ENCODE measurements around the gene ZDHHC8.

Gene ZDHHC8

GRCh38 chr22:20096574-20097420 lies 34.8 kb upstream of the ZDHHC8 start:
- no peak for DNase-seq (ENCODE audit: low read depth in 3 of 3)

GRCh38 chr22:20099099-20099711 lies 32.4 kb upstream of the ZDHHC8 start:
- DNase-seq (ENCODE audit: low read depth in 3 of 3) = no peak

GRCh38 chr22:20101638-20102037 lies 30.0 kb upstream of the ZDHHC8 start:
- DNase-seq (ENCODE audit: low read depth in 3 of 3) = no peak

GRCh38 chr22:20102203-20102780 lies 29.3 kb upstream of the ZDHHC8 start:
- no peak for DNase-seq (ENCODE audit: low read depth in 3 of 3)

GRCh38 chr22:20105456-20106204 lies 26.0 kb upstream of the ZDHHC8 start:
- DNase-seq (ENCODE audit: low read depth in 3 of 3) = no peak

GRCh38 chr22:20106205-20106848 lies 25.3 kb upstream of the ZDHHC8 start:
- no peak for DNase-seq (ENCODE audit: low read depth in 3 of 3)

GRCh38 chr22:20106849-20107237 lies 24.8 kb upstream of the ZDHHC8 start:
- no peak for DNase-seq (ENCODE audit: low read depth in 3 of 3)

- no peak for DNase-seq (ENCODE audit: low read depth in 3 of 3)
Observed at GRCh38 chr22:20107471-20107901, 24.1 kb upstream of the ZDHHC8 start.

- no peak for DNase-seq (ENCODE audit: low read depth in 3 of 3)
Observed at GRCh38 chr22:20107951-20108756, 23.4 kb upstream of the ZDHHC8 start.

- no peak for DNase-seq (ENCODE audit: low read depth in 3 of 3)
Observed at GRCh38 chr22:20108757-20109230, 22.8 kb upstream of the ZDHHC8 start.

- no peak for DNase-seq (ENCODE audit: low read depth in 3 of 3)
Observed at GRCh38 chr22:20109411-20110358, 21.9 kb upstream of the ZDHHC8 start.

- DNase-seq (ENCODE audit: low read depth in 3 of 3) = no peak
Observed at GRCh38 chr22:20110359-20110985, 21.1 kb upstream of the ZDHHC8 start.

- no peak for DNase-seq (ENCODE audit: low read depth in 3 of 3)
Observed at GRCh38 chr22:20111045-20111688, 20.4 kb upstream of the ZDHHC8 start.

- DNase-seq (ENCODE audit: low read depth in 3 of 3) = no peak
Observed at GRCh38 chr22:20111689-20112622, 19.6 kb upstream of the ZDHHC8 start.

- no peak for DNase-seq (ENCODE audit: low read depth in 3 of 3)
Observed at GRCh38 chr22:20112623-20113511, 18.7 kb upstream of the ZDHHC8 start.

- no peak for DNase-seq (ENCODE audit: low read depth in 3 of 3)
Observed at GRCh38 chr22:20113551-20114310, 17.9 kb upstream of the ZDHHC8 start.

Measured in stimulated activated CD4-positive, alpha-beta T cell treated with anti-CD3 and anti-CD28 coated beads, TNF-alpha, amount 100 ng/mL, for 4 hours (primary cell).